Measurements from ENCODE around the gene ANKRA2. TPM values are rescaled to one million over a fixed set of nuclear protein-coding genes. Genes with fewer than 3 reads are reported as not detected.

The ANKRA2 gene
- total RNA-seq, 4 donors from 2014 or later: 19.4 to 56.1 (median 27.6) TPM

GRCh38 chr5:73605223-73606087, 40.0 kb upstream of the ANKRA2 start:
- intact Hi-C loops (cut with DNase I; ENCODE audit: low total_unique reads): no loop called here
- DNase-seq (ENCODE audit: low spot score in 2 of 2): no peak
- WGBS, 2 donors: 47 to 52% methylated on average over 8 of the region's 8 CpGs
- no peak overlapping the region for H3K4me3 ChIP-seq (ENCODE audit: low read depth, poor library complexity, severe bottlenecking)
- TF ChIP-seq POLR2A (IDR thresholded peaks at IDR 0.05): no peak

GRCh38 chr5:73603998-73604397, 38.6 kb upstream of the ANKRA2 start:
- WGBS, 2 donors: 84 to 89% methylated on average over 5 of the region's 5 CpGs
- TF ChIP-seq CTCF (IDR thresholded peaks at IDR 0.05) (no peak), POLR2A (IDR thresholded peaks at IDR 0.05) (no peak)
- no peak for DNase-seq (ENCODE audit: low spot score in 2 of 2)
- no peak overlapping the region for H3K4me3 ChIP-seq (ENCODE audit: low read depth, poor library complexity, severe bottlenecking)
- intact Hi-C loops (cut with DNase I; ENCODE audit: low total_unique reads): no loop called here

GRCh38 chr5:73599380-73599779, 33.9 kb upstream of the ANKRA2 start:
- 87 to 96% methylated on average over 3 of the region's 3 CpGs for WGBS, 2 donors
- no peak for DNase-seq (ENCODE audit: low spot score in 2 of 2)
- no peak overlapping the region for H3K4me3 ChIP-seq (ENCODE audit: low read depth, poor library complexity, severe bottlenecking)
- TF ChIP-seq POLR2A (IDR thresholded peaks at IDR 0.05) (no peak), CTCF (IDR thresholded peaks at IDR 0.05) (no peak)
- intact Hi-C loops (cut with DNase I; ENCODE audit: low total_unique reads): loop anchor here (10.0 kb wide), 1 partner anchor 295 kb away; no protein-coding TSS in a partner anchor

- DNase-seq (ENCODE audit: low spot score in 2 of 2): no peak
These were observed 31.4 kb upstream of the ANKRA2 start for GRCh38 chr5:73596705-73597328.

GRCh38 chr5:73592551-73592950, 27.1 kb upstream of the ANKRA2 start:
- TF ChIP-seq POLR2A (IDR thresholded peaks at IDR 0.05) (no peak), CTCF (IDR thresholded peaks at IDR 0.05) (no peak)
- intact Hi-C loops (cut with DNase I; ENCODE audit: low total_unique reads): loop anchor here (10.0 kb wide), 1 partner anchor 302 kb away; no protein-coding TSS in a partner anchor
- no peak overlapping the region for H3K4me3 ChIP-seq (ENCODE audit: low read depth, poor library complexity, severe bottlenecking)
- no peak for DNase-seq (ENCODE audit: low spot score in 2 of 2)
- WGBS, 2 donors: 53 to 69% methylated on average over 1 of the region's 1 CpG

More at GRCh38 chr5:73596705-73597328, 31.4 kb upstream of the ANKRA2 start:
- H3K4me3 ChIP-seq (ENCODE audit: low read depth, poor library complexity, severe bottlenecking): no peak overlapping the region
- intact Hi-C loops (cut with DNase I; ENCODE audit: low total_unique reads): loop anchor here (10.0 kb wide), 1 partner anchor 298 kb away; no protein-coding TSS in a partner anchor
- TF ChIP-seq POLR2A (IDR thresholded peaks at IDR 0.05) (no peak), CTCF (IDR thresholded peaks at IDR 0.05) (no peak)
